HEK293 (cell line): ENCODE results near the gene NDST4.

Source experiments
- CTCF ChIA-PET: fragments of 350-600 bp; formaldehyde crosslinking; extraction: SDS; loops from one replicate; lab custom pipeline; 2021; ENCODE audit warnings: antibody characterized with exemption; lab: Yijun Ruan, JAX
- POLR2A ChIA-PET: fragments of 300-600 bp; formaldehyde crosslinking; extraction: SDS; loops from one replicate; lab custom pipeline; 2020; ENCODE audit warnings: antibody characterized with exemption, inconsistent platforms; lab: Yijun Ruan, JAX
- H3K27ac ChIP-seq: fragments of 200-500 bp; sonication (Bioruptor generic); 2 replicates; pipeline ENCODE4 v1.5.1; 2014; ENCODE audit warnings: low read depth, low read length, control low read depth, inconsistent platforms; ENCODE audit errors: extremely low read depth
- H3K36me3 ChIP-seq, 2 experiments: fragments of 200-500 bp in 1 of 2; sonication (Bioruptor generic) in 1 of 2; 1 replicate in 1 of 2; 2 replicates in 1 of 2; pipeline ENCODE4 v1.5.1; 2014 to 2017; ENCODE audit warnings: inconsistent platforms in 2 of 2, low read length in 2 of 2; ENCODE audit not compliant: control insufficient read depth in 2 of 2, insufficient read depth in 1 of 2
- H3K4me1 ChIP-seq: fragments of 200-500 bp; sonication (Bioruptor generic); 2 replicates; pipeline ENCODE4 v1.5.1; 2014; ENCODE audit warnings: mild to moderate bottlenecking, low read length, inconsistent platforms; ENCODE audit not compliant: control insufficient read depth, insufficient read depth
- H3K4me3 ChIP-seq: 2 replicates; pipeline ENCODE4 v1.5.1; 2011; ENCODE audit warnings: low read depth, mild to moderate bottlenecking, control low read depth, low read length, moderate library complexity
- H3K9me3 ChIP-seq: fragments of 200-500 bp; sonication (Bioruptor generic); 2 replicates; pipeline ENCODE4 v1.5.1; 2014; ENCODE audit warnings: low read depth, low read length, inconsistent platforms; ENCODE audit not compliant: control insufficient read depth, insufficient read depth
- HOXA7 ChIP-seq: sonication (generic); formaldehyde crosslinking; IDR thresholded peaks from 2 replicates; pipeline ENCODE4 v1.8.1; 2022; ENCODE audit warnings: missing genetic modification reagents, borderline replicate concordance
- PRDM1 ChIP-seq: fragments of 450-650 bp; formaldehyde crosslinking; IDR thresholded peaks from 2 replicates; pipeline ENCODE4; 2016; ENCODE audit warnings: missing biosample characterization, missing genetic modification characterization
- PRDM2 ChIP-seq: fragments of 450-650 bp; formaldehyde crosslinking; IDR thresholded peaks from 2 replicates; pipeline ENCODE4 v1.5.1; 2016; ENCODE audit warnings: missing biosample characterization, missing genetic modification characterization, borderline replicate concordance
- RBAK ChIP-seq: fragments of 450-650 bp; formaldehyde crosslinking; IDR thresholded peaks from 2 replicates; pipeline ENCODE4 v1.5.1; 2016; ENCODE audit warnings: missing biosample characterization, missing genetic modification characterization
- SCRT2 ChIP-seq: fragments of 450-650 bp; formaldehyde crosslinking; IDR thresholded peaks from 2 replicates; pipeline ENCODE4 v1.5.1; 2016; ENCODE audit warnings: missing biosample characterization, missing genetic modification characterization
- WT1 ChIP-seq: fragments of 450-650 bp; formaldehyde crosslinking; IDR thresholded peaks from 2 replicates; pipeline ENCODE4 v1.5.1; 2016; ENCODE audit warnings: missing biosample characterization, missing genetic modification characterization
- YY1 ChIP-seq: fragments of 450-650 bp; formaldehyde crosslinking; IDR thresholded peaks from 2 replicates; pipeline ENCODE4 v1.5.1; 2018; ENCODE audit warnings: missing biosample characterization, missing genetic modification characterization
- ZBTB26 ChIP-seq: fragments of 450-650 bp; formaldehyde crosslinking; optimal IDR thresholded peaks from 2 replicates; pipeline ENCODE3; 2016; ENCODE audit warnings: missing biosample characterization, mild to moderate bottlenecking, missing genetic modification characterization
- ZNF112 ChIP-seq: fragments of 450-650 bp; formaldehyde crosslinking; IDR thresholded peaks from 2 replicates; pipeline ENCODE4 v1.5.0; 2017; ENCODE audit warnings: missing biosample characterization, missing genetic modification characterization
- ZNF174 ChIP-seq: fragments of 450-650 bp; formaldehyde crosslinking; IDR thresholded peaks from 2 replicates; pipeline ENCODE4 v1.5.0; 2017; ENCODE audit warnings: missing biosample characterization, mild to moderate bottlenecking, missing genetic modification characterization
- ZNF416 ChIP-seq: fragments of 450-650 bp; formaldehyde crosslinking; IDR thresholded peaks from 2 replicates; pipeline ENCODE4 v1.5.1; 2016; ENCODE audit warnings: missing biosample characterization, missing genetic modification characterization
- ZNF510 ChIP-seq: fragments of 450-650 bp; formaldehyde crosslinking; IDR thresholded peaks from 2 replicates; pipeline ENCODE4 v1.5.1; 2018; ENCODE audit warnings: mild to moderate bottlenecking, missing genetic modification characterization, missing biosample characterization; ENCODE audit not compliant: insufficient replicate concordance
- ZNF529 ChIP-seq: fragments of 450-650 bp; formaldehyde crosslinking; IDR thresholded peaks from 2 replicates; pipeline ENCODE4 v1.5.1; 2017; ENCODE audit warnings: missing genetic modification characterization, missing biosample characterization; ENCODE audit not compliant: insufficient replicate concordance
- ZNF530 ChIP-seq: fragments of 450-650 bp; formaldehyde crosslinking; IDR thresholded peaks from 2 replicates; pipeline ENCODE4 v1.5.1; 2016; ENCODE audit warnings: low read depth, missing biosample characterization, missing genetic modification characterization
- ZNF600 ChIP-seq: fragments of 450-650 bp; formaldehyde crosslinking; IDR thresholded peaks from 2 replicates; pipeline ENCODE4 v1.5.1; 2016; ENCODE audit warnings: missing biosample characterization, missing genetic modification characterization
- ZNF660 ChIP-seq: fragments of 450-650 bp; IDR thresholded peaks from 2 replicates; pipeline ENCODE4 v1.5.1; 2018; ENCODE audit warnings: missing biosample characterization, mild to moderate bottlenecking, missing genetic modification characterization
- ZNF704 ChIP-seq: fragments of 450-650 bp; formaldehyde crosslinking; IDR thresholded peaks from 2 replicates; pipeline ENCODE4 v1.5.1; 2016; ENCODE audit warnings: missing biosample characterization, missing genetic modification characterization
- ZNF785 ChIP-seq: fragments of 450-650 bp; formaldehyde crosslinking; IDR thresholded peaks from 2 replicates; pipeline ENCODE4 v1.5.1; 2016; ENCODE audit warnings: missing biosample characterization, missing genetic modification characterization
- ZNF843 ChIP-seq: fragments of 450-650 bp; formaldehyde crosslinking; IDR thresholded peaks from 2 replicates; pipeline ENCODE4 v1.5.1; 2016; ENCODE audit warnings: missing biosample characterization, missing genetic modification characterization
- ZSCAN30 ChIP-seq: fragments of 450-650 bp; IDR thresholded peaks from 2 replicates; pipeline ENCODE4 v1.5.1; 2018; ENCODE audit warnings: missing biosample characterization, mild to moderate bottlenecking, missing genetic modification characterization, moderate library complexity

Gene NDST4

GRCh38 chr4:115053313-115053712, 60.1 kb downstream of the NDST4 start (continued):
- no peak for TF ChIP-seq PRDM2 (tag by site-specific recombination)
- no peak for TF ChIP-seq ZNF530 (tag by site-specific recombination)
- no peak for TF ChIP-seq ZNF704 (tag by site-specific recombination)
- TF ChIP-seq YY1: no peak
- no peak for TF ChIP-seq WT1 (tag by site-specific recombination)
- TF ChIP-seq, all 188 proteins: peak for 0

- H3K4me1 ChIP-seq: no peaks in the 10 kb centered on the region
- no peaks in the 10 kb centered on the region for H3K36me3 ChIP-seq
- POLR2A ChIA-PET: no interaction called here
- no peak overlapping the region for H3K27ac ChIP-seq
- TF ChIP-seq PRDM1 (no peak), ZNF529 (tag by site-specific recombination) (no peak), ZNF416 (tag by site-specific recombination) (no peak), HOXA7 (CRISPR knock-in tag) (no peak), ZNF510 (tag by site-specific recombination) (no peak), SCRT2 (tag by site-specific recombination) (no peak), ZSCAN30 (tag by site-specific recombination) (no peak), ZNF174 (tag by site-specific recombination) (no peak), ZNF843 (tag by site-specific recombination) (no peak), ZNF785 (no peak), ZBTB26 (no peak), RBAK (tag by site-specific recombination) (no peak), ZNF600 (no peak), ZNF112 (tag by site-specific recombination) (no peak), ZNF660 (tag by site-specific recombination) (no peak)
- CTCF ChIA-PET: no interaction called here
- no peak overlapping the region for H3K4me3 ChIP-seq
- H3K9me3 ChIP-seq: no peaks in the 10 kb centered on the region
These were observed 70.9 kb downstream of the NDST4 start for GRCh38 chr4:115042496-115042895.
